Caco-2 (cell line): Measurements from ENCODE around the gene MGAT1. TPM values are rescaled to one million over a fixed set of nuclear protein-coding genes. Genes with fewer than 3 reads are reported as not detected.

Source experiments
- BruUV-seq: library from RNA; stranded (reverse); fragments of 400-500 nt; replicated peaks from 2 replicates; lab custom pipeline; 2021; lab: Mats Ljungman, UMichigan
- CTCF ChIA-PET: fragments of 300-600 bp; sonication (Branson Sonifier 250); formaldehyde crosslinking; loops from one replicate; lab custom pipeline; 2022; ENCODE audit warnings: antibody characterized with exemption; lab: Charles Lee
- POLR2A ChIA-PET: fragments of 300-600 bp; sonication (Branson Sonifier 250); formaldehyde crosslinking; loops from one replicate; lab custom pipeline; 2022; ENCODE audit warnings: antibody characterized with exemption; lab: Charles Lee
- DNase-seq, 2 experiments: peaks; one replicate each; pipeline versions ENCODE4 v3.0.0 to v3.0.0-alpha.2; 2020 to 2022
- H3K27me3 ChIP-seq: replicated peaks from 2 replicates; pipeline ENCODE4 v1.6.0; 2011; ENCODE audit warnings: low read length; ENCODE audit not compliant: control insufficient read depth, insufficient read depth
- H3K36me3 ChIP-seq: 2 replicates; pipeline ENCODE4 v1.5.1; 2011; ENCODE audit warnings: low read length; ENCODE audit not compliant: control insufficient read depth, insufficient read depth
- H3K4me1 ChIP-seq: fragments of 250-450 bp; sonication (Bioruptor Pico); 2 replicates; pipeline ENCODE4 v1.5.1; 2020; ENCODE audit warnings: mild to moderate bottlenecking
- H3K4me3 ChIP-seq: 2 replicates; pipeline ENCODE4 v1.5.1; 2011; ENCODE audit warnings: low read depth, mild to moderate bottlenecking, control low read depth, low read length
- H3K9me3 ChIP-seq: fragments of 250-450 bp; sonication (Bioruptor Pico); 2 replicates; pipeline ENCODE4 v1.5.1; 2020; ENCODE audit warnings: mild to moderate bottlenecking, moderate library complexity
- H3K27ac Mint-ChIP-seq: one replicate; pipeline ENCODE4 v1.8.0; 2022; ENCODE audit warnings: mixed read lengths; ENCODE audit not compliant: unreplicated experiment
- H3K27me3 Mint-ChIP-seq: one replicate; pipeline ENCODE4 v1.8.0; 2022; ENCODE audit warnings: mixed read lengths; ENCODE audit not compliant: insufficient read depth, unreplicated experiment
- H3K36me3 Mint-ChIP-seq: one replicate; pipeline ENCODE4 v1.8.0; 2022; ENCODE audit warnings: mild to moderate bottlenecking, mixed read lengths; ENCODE audit not compliant: insufficient read depth, unreplicated experiment
- H3K4me1 Mint-ChIP-seq: one replicate; pipeline ENCODE4 v1.8.0; 2022; ENCODE audit warnings: low read depth, mixed read lengths; ENCODE audit not compliant: unreplicated experiment
- H3K4me3 Mint-ChIP-seq: one replicate; pipeline ENCODE4 v1.8.0; 2022; ENCODE audit warnings: mild to moderate bottlenecking, moderate library complexity, mixed read lengths; ENCODE audit not compliant: unreplicated experiment
- H3K9me3 Mint-ChIP-seq: one replicate; pipeline ENCODE4 v1.8.0; 2022; ENCODE audit warnings: mixed read lengths; ENCODE audit not compliant: unreplicated experiment
- intact Hi-C: fragments of 100-400 bp; cut with micrococcal nuclease; formaldehyde crosslinking; loops from one replicate; pipeline ENCODE4 v1.10.0; 2022; ENCODE audit not compliant: unreplicated experiment
- total RNA-seq: library from RNA; stranded (reverse); gene quantifications from 2 replicates; pipeline ENCODE4 v1.2.3, GENCODE V29; 2022
- TF ChIP-seq, protein P1 (sequence below), 2 experiments: fragments of 200-600 bp in 1 of 2; IDR thresholded peaks; 1 replicate in 1 of 2; 2 replicates in 1 of 2; pipeline versions ENCODE4 v1.5.1 to v1.8.0; 2011 to 2022; ENCODE audit warnings: antibody characterized with exemption in 1 of 2, control low read depth in 1 of 2, inconsistent platforms in 1 of 2, low read depth in 1 of 2, low read length in 1 of 2, mild to moderate bottlenecking in 1 of 2, moderate library complexity in 1 of 2; ENCODE audit not compliant: insufficient read depth in 1 of 2, severe bottlenecking in 1 of 2, unreplicated experiment in 1 of 2

The MGAT1 gene
- total RNA-seq, 1 experiment from 2014 or later, result 80.1 TPM

DNA sequence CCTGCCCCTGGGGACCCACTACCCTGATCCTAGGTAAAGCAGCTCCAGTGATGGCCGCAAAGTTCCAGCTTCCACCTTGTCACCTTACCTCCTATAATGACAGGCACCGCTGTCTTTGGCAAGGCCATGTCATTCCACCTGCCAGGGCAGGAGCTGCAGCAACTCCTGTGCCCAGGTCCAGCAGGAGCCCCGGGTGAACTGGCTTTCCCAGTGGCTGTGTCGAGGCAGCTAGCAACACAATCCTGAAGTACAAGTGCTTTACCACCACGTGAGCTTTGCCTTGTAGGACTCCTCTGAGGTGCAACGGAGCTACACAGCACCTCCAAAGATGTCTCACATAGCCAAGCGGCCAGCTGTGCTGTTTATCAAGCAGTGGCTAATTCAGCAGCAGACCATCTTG lies 20.7 kb upstream of the MGAT1 start:
- H3K36me3 ChIP-seq, result peaks cover 1% of the 10 kb centered on the region
- no peaks in the 10 kb centered on the region for H3K9me3 Mint-ChIP-seq
- H3K4me3 ChIP-seq, result no peak overlapping the region
- H3K4me1 ChIP-seq, result peaks cover 17% of the 10 kb centered on the region
- no TSS peak for BruUV-seq
- CTCF ChIA-PET, result no interaction called here
- TF ChIP-seq, protein P1, sequence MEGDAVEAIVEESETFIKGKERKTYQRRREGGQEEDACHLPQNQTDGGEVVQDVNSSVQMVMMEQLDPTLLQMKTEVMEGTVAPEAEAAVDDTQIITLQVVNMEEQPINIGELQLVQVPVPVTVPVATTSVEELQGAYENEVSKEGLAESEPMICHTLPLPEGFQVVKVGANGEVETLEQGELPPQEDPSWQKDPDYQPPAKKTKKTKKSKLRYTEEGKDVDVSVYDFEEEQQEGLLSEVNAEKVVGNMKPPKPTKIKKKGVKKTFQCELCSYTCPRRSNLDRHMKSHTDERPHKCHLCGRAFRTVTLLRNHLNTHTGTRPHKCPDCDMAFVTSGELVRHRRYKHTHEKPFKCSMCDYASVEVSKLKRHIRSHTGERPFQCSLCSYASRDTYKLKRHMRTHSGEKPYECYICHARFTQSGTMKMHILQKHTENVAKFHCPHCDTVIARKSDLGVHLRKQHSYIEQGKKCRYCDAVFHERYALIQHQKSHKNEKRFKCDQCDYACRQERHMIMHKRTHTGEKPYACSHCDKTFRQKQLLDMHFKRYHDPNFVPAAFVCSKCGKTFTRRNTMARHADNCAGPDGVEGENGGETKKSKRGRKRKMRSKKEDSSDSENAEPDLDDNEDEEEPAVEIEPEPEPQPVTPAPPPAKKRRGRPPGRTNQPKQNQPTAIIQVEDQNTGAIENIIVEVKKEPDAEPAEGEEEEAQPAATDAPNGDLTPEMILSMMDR (IDR thresholded peaks at IDR 0.05; ENCODE audit: insufficient read depth in 1 of 2, low read depth in 1 of 2, low read length in 1 of 2, severe bottlenecking in 1 of 2, unreplicated experiment in 1 of 2), result no peak
- H3K36me3 Mint-ChIP-seq, result no peaks in the 10 kb centered on the region
- no peaks in the 10 kb centered on the region for H3K27me3 Mint-ChIP-seq
- no peaks in the 10 kb centered on the region for H3K27me3 ChIP-seq
- no peak overlapping the region for H3K4me3 Mint-ChIP-seq
- H3K27ac Mint-ChIP-seq, result no peak overlapping the region
- DNase-seq, result no peak
- intact Hi-C loops, result no loop called here
- H3K4me1 Mint-ChIP-seq, result peaks cover 7% of the 10 kb centered on the region
- POLR2A ChIA-PET, result no interaction called here
- peaks cover 5% of the 10 kb centered on the region for H3K9me3 ChIP-seq

DNA sequence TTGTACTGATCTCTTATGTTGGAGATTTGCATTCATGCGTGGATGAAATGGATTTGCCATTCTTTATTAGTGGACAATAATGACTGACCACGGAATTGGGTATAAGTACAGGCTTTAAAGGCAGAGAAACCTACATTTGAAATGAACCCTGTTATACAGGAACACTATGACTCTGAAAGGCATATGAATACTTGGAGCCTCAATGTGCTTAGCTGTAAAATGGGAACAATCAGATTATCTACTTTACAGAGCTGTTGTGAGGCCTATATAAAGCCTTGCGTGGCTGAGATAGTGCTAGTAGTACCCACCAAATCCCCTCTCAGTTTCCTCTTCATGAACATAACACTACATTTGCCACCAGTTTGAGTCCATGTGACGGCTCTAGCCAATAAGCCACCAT lies 18.9 kb upstream of the MGAT1 start:
- H3K27me3 ChIP-seq, result no peaks in the 10 kb centered on the region
- Mint-ChIP-seq H3K9me3 (no peaks in the 10 kb centered on the region), H3K27ac (no peak overlapping the region), H3K27me3 (no peaks in the 10 kb centered on the region), H3K4me1 (peaks cover 14% of the 10 kb centered on the region), H3K36me3 (no peaks in the 10 kb centered on the region), H3K4me3 (no peak overlapping the region)
- intact Hi-C loops, result no loop called here
- no peak overlapping the region for H3K4me3 ChIP-seq
- TF ChIP-seq, protein P1 (IDR thresholded peaks at IDR 0.05; ENCODE audit: insufficient read depth in 1 of 2, low read depth in 1 of 2, low read length in 1 of 2, severe bottlenecking in 1 of 2, unreplicated experiment in 1 of 2), result no peak
- peaks cover 1% of the 10 kb centered on the region; the same call in 1 of the 2 replicates for H3K36me3 ChIP-seq
- CTCF ChIA-PET, result no interaction called here
- H3K9me3 ChIP-seq, result no peaks in the 10 kb centered on the region
- peaks cover 35% of the 10 kb centered on the region for H3K4me1 ChIP-seq
- DNase-seq, result no peak
- POLR2A ChIA-PET, result no interaction called here
- BruUV-seq, result no TSS peak

DNA sequence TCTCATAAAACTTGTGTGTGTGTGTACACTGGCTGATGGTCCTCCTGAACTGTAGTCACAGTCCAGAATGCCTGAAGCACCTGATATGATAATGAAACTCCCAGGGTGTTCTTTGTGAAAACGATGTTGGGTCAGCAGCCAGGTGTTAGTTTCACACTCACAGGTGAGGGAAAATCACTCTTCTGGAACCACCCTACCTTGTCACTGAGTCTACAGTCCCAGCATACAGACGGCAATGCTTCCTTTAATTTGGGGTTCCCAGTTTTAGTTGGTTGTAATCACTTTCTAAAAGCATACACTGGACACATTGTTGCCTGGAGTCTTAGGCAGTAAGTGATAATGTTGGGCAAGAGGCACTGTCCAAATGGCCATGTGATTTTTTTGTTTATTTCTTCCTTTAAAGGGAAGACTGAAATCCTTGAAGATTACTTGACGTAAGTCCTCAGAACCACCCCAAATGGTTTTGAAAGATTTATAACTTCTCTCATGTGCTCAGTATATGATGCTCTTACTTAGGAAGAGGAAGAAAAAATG lies 18.2 kb upstream of the MGAT1 start:
- intact Hi-C loops, result no loop called here
- TF ChIP-seq, protein P1 (IDR thresholded peaks at IDR 0.05; ENCODE audit: insufficient read depth in 1 of 2, low read depth in 1 of 2, low read length in 1 of 2, severe bottlenecking in 1 of 2, unreplicated experiment in 1 of 2), result no peak
- ChIA-PET POLR2A (no interaction called here), CTCF (no interaction called here)
- no peaks in the 10 kb centered on the region for H3K36me3 Mint-ChIP-seq
- H3K27ac Mint-ChIP-seq, result no peak overlapping the region
- Histone ChIP-seq H3K4me3 (no peak overlapping the region), H3K9me3 (no peaks in the 10 kb centered on the region), H3K36me3 (peaks cover 1% of the 10 kb centered on the region; the same call in 1 of the 2 replicates), H3K4me1 (peaks cover 38% of the 10 kb centered on the region), H3K27me3 (no peaks in the 10 kb centered on the region)
- H3K27me3 Mint-ChIP-seq, result no peaks in the 10 kb centered on the region
- DNase-seq, result no peak
- no TSS peak for BruUV-seq
- no peaks in the 10 kb centered on the region for H3K9me3 Mint-ChIP-seq
- peaks cover 14% of the 10 kb centered on the region for H3K4me1 Mint-ChIP-seq
- no peak overlapping the region for H3K4me3 Mint-ChIP-seq
